MG63 (cell line): ENCODE measurements around the gene RAPGEF4. TPM values are rescaled to one million over a fixed set of nuclear protein-coding genes. Genes with fewer than 3 reads are reported as not detected.
"Not testable (repeated sequence)": the region's sequence is repeated elsewhere in the genome, so short reads cannot be mapped to it uniquely, and the experiment has no call there.

ENCODE experiments used
- DNase-seq: peaks from one replicate; pipeline ENCODE4 v3.0.0-alpha.2; 2020
- H3K27me3 ChIP-seq: fragments of 250-450 bp; sonication (Bioruptor Pico); 2 replicates; pipeline ENCODE4 v1.5.1; 2020; ENCODE audit warnings: mild to moderate bottlenecking, moderate library complexity
- H3K36me3 ChIP-seq: fragments of 250-450 bp; sonication (Bioruptor Pico); 2 replicates; pipeline ENCODE4 v1.5.1; 2020; ENCODE audit warnings: mild to moderate bottlenecking, moderate library complexity
- H3K4me3 ChIP-seq: fragments of 250-450 bp; sonication (Bioruptor Pico); 2 replicates; pipeline ENCODE4 v1.5.1; 2020; ENCODE audit warnings: mild to moderate bottlenecking, moderate library complexity
- H3K9me3 ChIP-seq: fragments of 250-450 bp; sonication (Bioruptor Pico); 2 replicates; pipeline ENCODE4 v1.5.1; 2020; ENCODE audit warnings: mild to moderate bottlenecking, moderate library complexity
- total RNA-seq: library from RNA; depleted of rRNA; stranded (reverse); fragments of >200 nt; shearing (Covaris generic); gene quantifications from 2 replicates; pipeline ENCODE4 v1.2.3, GENCODE V29; 2014; ENCODE audit warnings: low replicate concordance

Gene RAPGEF4
- total RNA-seq, 1 experiment from 2014 or later, result not detected

- Histone ChIP-seq H3K27me3 (no peaks in the 10 kb centered on the region), H3K9me3 (no peaks in the 10 kb centered on the region), H3K4me3 (no peak overlapping the region), H3K36me3 (no peaks in the 10 kb centered on the region)
- no peak for DNase-seq
Observed at GRCh38 chr2:172791953-172792352, 56.3 kb downstream of the RAPGEF4 start.

GRCh38 chr2:172792711-172793110 lies 57.1 kb downstream of the RAPGEF4 start:
- DNase-seq, result no peak

GRCh38 chr2:172803308-172803707 lies 67.7 kb downstream of the RAPGEF4 start:
- not testable (repeated sequence) for H3K9me3 ChIP-seq, H3K36me3 ChIP-seq, H3K27me3 ChIP-seq, DNase-seq, H3K4me3 ChIP-seq

More at GRCh38 chr2:172792711-172793110, 57.1 kb downstream of the RAPGEF4 start:
- no peaks in the 10 kb centered on the region for H3K9me3 ChIP-seq
- H3K27me3 ChIP-seq, result no peaks in the 10 kb centered on the region
- no peak overlapping the region for H3K4me3 ChIP-seq
- H3K36me3 ChIP-seq, result no peaks in the 10 kb centered on the region

- no peak overlapping the region for H3K4me3 ChIP-seq
- H3K36me3 ChIP-seq, result no peaks in the 10 kb centered on the region
- no peaks in the 10 kb centered on the region for H3K9me3 ChIP-seq
- DNase-seq, result no peak
- no peaks in the 10 kb centered on the region for H3K27me3 ChIP-seq
Observed at GRCh38 chr2:172804423-172804822, 68.8 kb downstream of the RAPGEF4 start.

DNA sequence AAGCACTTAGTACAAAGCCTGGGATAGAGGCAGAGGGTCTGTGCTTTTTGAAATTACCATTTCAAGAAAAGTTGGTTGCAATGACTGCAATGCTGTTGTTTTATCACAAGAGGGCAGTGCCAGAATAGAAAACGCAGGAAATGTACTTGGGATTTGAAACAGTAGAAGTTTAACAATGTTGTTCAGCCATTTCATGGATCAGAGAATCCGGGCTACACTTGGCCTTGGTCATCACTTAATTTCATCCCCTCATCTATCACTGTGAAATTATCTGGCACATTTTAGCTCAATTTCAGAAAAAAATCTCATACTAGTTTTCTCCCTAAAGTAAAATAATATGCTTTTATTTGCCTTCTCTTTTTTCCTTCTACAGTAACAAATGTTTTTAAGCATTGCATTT lies 70.8 kb downstream of the RAPGEF4 start:
- Histone ChIP-seq H3K27me3 (no peaks in the 10 kb centered on the region), H3K4me3 (no peak overlapping the region), H3K9me3 (no peaks in the 10 kb centered on the region), H3K36me3 (no peaks in the 10 kb centered on the region)
- DNase-seq, result no peak

DNA sequence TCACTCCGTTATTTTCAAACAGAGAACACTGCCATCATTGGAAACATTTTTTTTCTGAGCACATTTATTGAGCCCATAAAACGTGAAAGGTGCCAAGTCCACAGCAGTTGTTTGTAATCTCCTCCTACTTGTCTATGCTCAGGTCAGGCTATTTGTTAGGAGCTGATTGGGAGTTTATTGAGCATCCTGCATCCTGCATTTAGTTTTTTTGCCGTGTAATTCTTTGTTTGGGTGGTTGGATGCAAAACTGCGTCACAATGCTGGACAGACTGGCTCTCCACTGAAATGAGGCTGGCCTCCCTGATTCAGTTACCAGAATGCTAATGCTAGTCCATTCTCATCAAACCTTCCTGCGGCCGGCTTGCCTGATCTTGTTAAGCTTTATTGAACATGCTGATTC lies 71.4 kb downstream of the RAPGEF4 start:
- Histone ChIP-seq H3K9me3 (no peaks in the 10 kb centered on the region), H3K4me3 (no peak overlapping the region), H3K36me3 (no peaks in the 10 kb centered on the region), H3K27me3 (no peaks in the 10 kb centered on the region)
- DNase-seq, result no peak

GRCh38 chr2:172808156-172808555 lies 72.5 kb downstream of the RAPGEF4 start:
- Histone ChIP-seq H3K4me3 (no peak overlapping the region), H3K9me3 (no peaks in the 10 kb centered on the region), H3K27me3 (no peaks in the 10 kb centered on the region), H3K36me3 (no peaks in the 10 kb centered on the region)
- no peak for DNase-seq

DNA sequence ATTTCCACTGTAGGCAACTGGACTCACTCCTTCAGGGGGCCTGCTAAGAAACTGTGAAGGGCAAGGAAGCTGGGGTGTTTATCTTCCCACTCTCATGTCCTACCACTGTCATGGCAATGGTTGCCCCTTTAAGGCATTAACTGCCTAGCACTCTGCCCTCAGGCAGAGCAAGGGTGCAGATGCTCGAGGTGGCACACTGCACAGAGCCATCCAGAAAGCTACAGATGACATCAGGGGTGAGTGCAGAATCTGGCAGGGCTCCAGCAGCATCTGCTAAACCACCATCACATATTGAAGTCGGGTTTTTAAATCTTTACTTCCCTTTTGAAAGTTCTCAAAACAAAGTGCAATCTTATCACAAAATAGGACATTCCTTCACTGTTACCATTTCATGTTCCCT lies 75.4 kb downstream of the RAPGEF4 start:
- Histone ChIP-seq H3K27me3 (no peaks in the 10 kb centered on the region), H3K4me3 (no peak overlapping the region), H3K9me3 (no peaks in the 10 kb centered on the region), H3K36me3 (no peaks in the 10 kb centered on the region)
- no peak for DNase-seq

DNA sequence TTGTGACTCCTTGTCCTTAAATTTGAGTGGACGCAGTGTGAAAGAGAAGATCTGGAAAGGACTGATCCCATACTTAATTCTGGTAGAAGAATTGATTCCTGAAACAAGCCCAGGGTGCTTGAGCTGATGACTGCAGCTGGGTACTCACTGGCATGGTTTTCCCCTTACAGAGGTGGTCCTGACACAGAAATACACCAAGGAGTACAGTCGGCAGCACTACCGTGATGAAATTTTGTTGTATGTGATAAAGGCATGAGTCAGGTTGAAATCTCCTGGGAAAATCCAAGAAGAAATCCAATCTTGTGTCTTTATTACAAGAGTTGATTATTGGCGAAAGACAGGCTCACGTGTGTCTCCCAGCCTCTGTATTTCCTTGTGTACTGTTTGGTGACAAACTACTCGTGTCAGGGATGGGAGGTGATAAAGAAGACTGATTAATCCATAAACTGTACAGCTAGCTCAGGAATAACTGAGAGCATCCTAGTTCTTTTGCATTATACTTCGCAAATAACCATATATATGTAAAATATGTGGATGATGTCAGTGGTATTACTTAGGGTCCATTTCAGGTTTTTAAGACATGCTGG lies 76.6 kb downstream of the RAPGEF4 start:
- DNase-seq, result no peak
- no peaks in the 10 kb centered on the region for H3K9me3 ChIP-seq
- H3K36me3 ChIP-seq, result no peaks in the 10 kb centered on the region

GRCh38 chr2:172813314-172813888 lies 77.8 kb downstream of the RAPGEF4 start:
- Histone ChIP-seq H3K27me3 (no peaks in the 10 kb centered on the region), H3K9me3 (no peaks in the 10 kb centered on the region), H3K36me3 (no peaks in the 10 kb centered on the region), H3K4me3 (no peak overlapping the region)
- no peak for DNase-seq

More for the DNA sequence above, 76.6 kb downstream of the RAPGEF4 start:
- Histone ChIP-seq H3K27me3 (no peaks in the 10 kb centered on the region), H3K4me3 (no peak overlapping the region)

DNA sequence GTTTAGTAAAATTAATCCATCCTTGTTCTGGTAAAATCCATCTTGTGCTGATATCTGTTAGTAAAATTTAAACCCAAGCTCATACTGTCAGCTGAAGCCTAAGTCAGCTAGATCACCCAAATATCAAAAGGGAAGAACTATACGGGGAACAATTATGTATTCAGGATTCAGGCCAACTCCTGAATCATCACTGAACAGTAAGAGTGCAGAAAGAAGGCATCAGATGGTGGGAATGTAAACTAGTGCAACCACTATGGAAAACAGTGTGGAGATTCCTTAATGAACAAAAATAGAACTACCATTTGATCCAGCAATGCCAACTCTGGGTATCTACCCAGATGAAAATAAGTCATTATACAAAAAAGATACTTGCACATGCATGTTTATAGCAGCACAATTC lies 81.8 kb downstream of the RAPGEF4 start:
- Histone ChIP-seq H3K27me3 (no peaks in the 10 kb centered on the region), H3K36me3 (no peaks in the 10 kb centered on the region), H3K9me3 (no peaks in the 10 kb centered on the region), H3K4me3 (no peak overlapping the region)
- no peak for DNase-seq

GRCh38 chr2:172819943-172820342 lies 84.3 kb downstream of the RAPGEF4 start:
- Histone ChIP-seq H3K36me3 (no peaks in the 10 kb centered on the region), H3K4me3 (no peak overlapping the region), H3K27me3 (no peaks in the 10 kb centered on the region), H3K9me3 (no peaks in the 10 kb centered on the region)
- DNase-seq, result no peak

GRCh38 chr2:172821370-172822338 lies 86.0 kb downstream of the RAPGEF4 start:
- Histone ChIP-seq H3K36me3 (no peaks in the 10 kb centered on the region), H3K9me3 (no peaks in the 10 kb centered on the region), H3K4me3 (no peak overlapping the region), H3K27me3 (no peaks in the 10 kb centered on the region)
- DNase-seq, result peak; percentile 40

DNA sequence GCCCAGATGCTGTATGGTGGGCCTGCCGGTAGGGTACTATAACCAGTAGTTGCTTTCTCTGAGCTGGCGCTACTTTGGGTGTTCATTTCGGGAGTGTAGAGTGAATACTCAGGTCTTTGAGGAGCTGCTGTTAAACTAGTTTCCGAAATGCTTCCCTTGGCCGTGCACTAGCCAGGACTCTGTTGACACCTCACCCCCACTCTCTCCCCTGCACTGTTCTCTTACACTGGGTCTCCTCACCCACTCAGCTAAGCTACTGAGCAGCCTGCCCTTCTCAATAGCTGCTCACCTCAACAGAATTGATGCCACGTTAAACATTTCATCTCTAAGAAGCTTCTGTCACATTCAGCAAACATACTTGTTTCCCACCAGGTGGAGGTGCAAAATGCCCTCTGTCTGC lies 86.9 kb downstream of the RAPGEF4 start:
- Histone ChIP-seq H3K9me3 (no peaks in the 10 kb centered on the region), H3K27me3 (no peaks in the 10 kb centered on the region), H3K4me3 (no peak overlapping the region), H3K36me3 (no peaks in the 10 kb centered on the region)
- DNase-seq, result no peak

- no peaks in the 10 kb centered on the region for H3K9me3 ChIP-seq
- DNase-seq, result no peak
- H3K4me3 ChIP-seq, result no peak overlapping the region
- no peaks in the 10 kb centered on the region for H3K36me3 ChIP-seq
- no peaks in the 10 kb centered on the region for H3K27me3 ChIP-seq
Observed at GRCh38 chr2:172823261-172823850, 87.7 kb downstream of the RAPGEF4 start.

- no peak for DNase-seq
- Histone ChIP-seq H3K4me3 (no peak overlapping the region), H3K9me3 (no peaks in the 10 kb centered on the region), H3K27me3 (no peaks in the 10 kb centered on the region), H3K36me3 (no peaks in the 10 kb centered on the region)
Observed at GRCh38 chr2:172826522-172826921, 90.9 kb downstream of the RAPGEF4 start.

GRCh38 chr2:172829229-172829628 lies 93.6 kb downstream of the RAPGEF4 start:
- Histone ChIP-seq H3K9me3 (peaks cover 2% of the 10 kb centered on the region; the same call in 1 of the 2 replicates), H3K36me3 (no peaks in the 10 kb centered on the region), H3K27me3 (no peaks in the 10 kb centered on the region), H3K4me3 (no peak overlapping the region)
- DNase-seq, result peak; percentile 37
